H1 (cell line): ENCODE measurements around the gene HLF.

Experiments used
- CBX8 ChIP-seq: fragments of 300-800, 300-1000 bp; sonication (generic); IDR thresholded peaks from 2 replicates; pipeline ENCODE4 v1.7.1; 2016; ENCODE audit warnings: low read depth, low read length, borderline replicate concordance
- EZH2 ChIP-seq: fragments of 200-600 bp; sonication (generic); IDR thresholded peaks from 2 replicates; pipeline ENCODE4 v1.7.1; 2012; ENCODE audit warnings: low read depth, mild to moderate bottlenecking, moderate library complexity, low read length, inconsistent platforms; ENCODE audit not compliant: severe bottlenecking
- HDAC6 ChIP-seq: IDR thresholded peaks from one replicate; pipeline ENCODE4 v1.7.1; 2012; ENCODE audit warnings: low read depth, mild to moderate bottlenecking, inconsistent platforms, low read length, moderate library complexity
- POLR2A ChIP-seq, 2 experiments: IDR thresholded peaks; 1 replicate in 1 of 2; 2 replicates in 1 of 2; pipeline ENCODE4 v1.6.1; 2011; ENCODE audit warnings: low read depth in 2 of 2, low read length in 2 of 2, mild to moderate bottlenecking in 2 of 2; ENCODE audit errors: control extremely low read depth in 1 of 2
- RBBP5 ChIP-seq: IDR thresholded peaks from 2 replicates; pipeline ENCODE4 v1.7.1; 2012; ENCODE audit warnings: low read depth, mild to moderate bottlenecking, inconsistent platforms, low read length, moderate library complexity, borderline replicate concordance
- SIX5 ChIP-seq: IDR thresholded peaks from 2 replicates; pipeline ENCODE4 v1.6.1; 2011; ENCODE audit warnings: mild to moderate bottlenecking, low read depth, low read length
- TBP ChIP-seq: IDR thresholded peaks from 2 replicates; pipeline ENCODE4 v1.6.1; 2011; ENCODE audit warnings: low read depth, low read length, improper control_type of control experiment
- ZNF274 ChIP-seq: IDR thresholded peaks from 2 replicates; pipeline ENCODE4 v1.7.0; 2012; ENCODE audit warnings: low read length, borderline replicate concordance; ENCODE audit errors: extremely low read depth
- TF ChIP-seq, protein P1 (sequence below), 3 experiments: IDR thresholded peaks; 1 replicate in 2 of 3; 2 replicates in 1 of 3; pipeline versions ENCODE4 v1.5.1 to v1.6.1; 2011; ENCODE audit warnings: low read length in 3 of 3, mild to moderate bottlenecking in 3 of 3, inconsistent platforms in 2 of 3, low read depth in 1 of 3, moderate library complexity in 1 of 3; ENCODE audit not compliant: insufficient read depth in 1 of 3; ENCODE audit errors: control extremely low read depth in 1 of 3

DNA sequence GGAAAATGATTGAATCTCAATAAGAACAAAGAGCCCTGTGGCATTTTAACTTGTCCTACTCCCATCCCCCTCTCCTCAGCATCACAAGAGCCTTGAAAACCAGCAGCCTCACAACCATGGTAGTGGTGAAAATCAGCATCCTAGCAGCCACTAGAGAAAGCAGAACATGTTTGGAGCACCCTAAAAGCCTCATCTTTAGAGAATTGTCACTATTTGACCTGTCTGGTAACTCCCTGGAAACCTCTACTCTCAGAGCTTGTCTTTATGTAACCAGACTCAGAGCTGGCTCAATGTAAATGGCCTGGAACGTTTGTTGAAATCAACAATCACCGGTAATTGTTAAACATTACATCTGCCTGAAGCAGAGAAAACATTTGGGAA lies 86.1 kb downstream of the HLF start:
- TF ChIP-seq ZNF274 (no peak), CBX8 (no peak), HDAC6 (no peak), TBP (no peak), SIX5 (no peak), EZH2 (no peak), POLR2A (IDR thresholded peaks at IDR 0.05; ENCODE audit: control extremely low read depth in 1 of 2, low read depth in 2 of 2, low read length in 2 of 2) (no peak), RBBP5 (peak; percentile 61; the same call in 1 of the 2 replicates)
- TF ChIP-seq, protein P1, sequence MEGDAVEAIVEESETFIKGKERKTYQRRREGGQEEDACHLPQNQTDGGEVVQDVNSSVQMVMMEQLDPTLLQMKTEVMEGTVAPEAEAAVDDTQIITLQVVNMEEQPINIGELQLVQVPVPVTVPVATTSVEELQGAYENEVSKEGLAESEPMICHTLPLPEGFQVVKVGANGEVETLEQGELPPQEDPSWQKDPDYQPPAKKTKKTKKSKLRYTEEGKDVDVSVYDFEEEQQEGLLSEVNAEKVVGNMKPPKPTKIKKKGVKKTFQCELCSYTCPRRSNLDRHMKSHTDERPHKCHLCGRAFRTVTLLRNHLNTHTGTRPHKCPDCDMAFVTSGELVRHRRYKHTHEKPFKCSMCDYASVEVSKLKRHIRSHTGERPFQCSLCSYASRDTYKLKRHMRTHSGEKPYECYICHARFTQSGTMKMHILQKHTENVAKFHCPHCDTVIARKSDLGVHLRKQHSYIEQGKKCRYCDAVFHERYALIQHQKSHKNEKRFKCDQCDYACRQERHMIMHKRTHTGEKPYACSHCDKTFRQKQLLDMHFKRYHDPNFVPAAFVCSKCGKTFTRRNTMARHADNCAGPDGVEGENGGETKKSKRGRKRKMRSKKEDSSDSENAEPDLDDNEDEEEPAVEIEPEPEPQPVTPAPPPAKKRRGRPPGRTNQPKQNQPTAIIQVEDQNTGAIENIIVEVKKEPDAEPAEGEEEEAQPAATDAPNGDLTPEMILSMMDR (IDR thresholded peaks at IDR 0.05; ENCODE audit: control extremely low read depth in 1 of 3, insufficient read depth in 1 of 3, low read depth in 1 of 3, low read length in 3 of 3): no peak
